Smooth muscle cell (in vitro differentiated cells): ENCODE data around the gene LRRC75A. TPM values are rescaled to one million over a fixed set of nuclear protein-coding genes. Genes with fewer than 3 reads are reported as not detected.

ENCODE experiments used
- DNase-seq: peaks from one replicate; lab custom pipeline; 2025; ENCODE audit not compliant: unreplicated experiment; lab: John Stamatoyannopoulos, UW
- H2AFZ ChIP-seq: fragments of 200-600 bp; sonication (generic); 2 replicates; pipeline ENCODE4 v1.6.0; 2016; ENCODE audit warnings: antibody characterized with exemption, low read depth, mild to moderate bottlenecking
- H3F3A ChIP-seq: fragments of 200-600 bp; sonication (generic); 2 replicates; pipeline ENCODE4 v1.6.0; 2017; ENCODE audit warnings: antibody characterized with exemption, low read depth
- H3K27ac ChIP-seq: fragments of 200-600 bp; sonication (generic); 2 replicates; pipeline ENCODE4 v1.5.1; 2016; ENCODE audit warnings: low read depth, mild to moderate bottlenecking
- H3K27me3 ChIP-seq: fragments of 200-600 bp; sonication (generic); 2 replicates; pipeline ENCODE4 v1.6.1; 2016; ENCODE audit warnings: low read depth, mild to moderate bottlenecking
- H3K36me3 ChIP-seq: fragments of 200-600 bp; sonication (generic); 2 replicates; pipeline ENCODE4 v1.5.1; 2016; ENCODE audit warnings: low read depth
- H3K4me1 ChIP-seq: fragments of 200-600 bp; sonication (generic); 2 replicates; pipeline ENCODE4 v1.5.1; 2016; ENCODE audit warnings: low read depth
- H3K4me2 ChIP-seq: fragments of 200-600 bp; sonication (generic); 2 replicates; pipeline ENCODE4 v1.6.0; 2016; ENCODE audit warnings: mild to moderate bottlenecking
- H3K4me3 ChIP-seq: fragments of 200-600 bp; sonication (generic); 2 replicates; pipeline ENCODE4 v1.5.1; 2016; ENCODE audit warnings: mild to moderate bottlenecking
- H3K79me2 ChIP-seq: fragments of 200-600 bp; sonication (generic); 2 replicates; pipeline ENCODE4 v1.6.0; 2016; ENCODE audit warnings: low read depth, mild to moderate bottlenecking
- H3K9ac ChIP-seq: fragments of 200-600 bp; sonication (generic); 2 replicates; pipeline ENCODE4 v1.6.0; 2016; ENCODE audit warnings: low read depth
- H3K9me3 ChIP-seq: fragments of 200-600 bp; sonication (generic); replicated peaks from 2 replicates; pipeline ENCODE4 v1.5.1; 2016; ENCODE audit warnings: low read depth
- H4K20me1 ChIP-seq: fragments of 200-600 bp; sonication (generic); 2 replicates; pipeline ENCODE4 v1.6.0; 2016; ENCODE audit warnings: low read depth
- WGBS: methylation state at CpG from one replicate; pipeline ENCODE4 v1.1.7; 2016; ENCODE audit warnings: low lambda C conversion rate; 5-methylcytosine and 5-hydroxymethylcytosine counted together
- polyA plus RNA-seq: library from polyadenylated mRNA; unstranded; fragments of >200 nt; fragmentation: Nextera tagmentation; extraction: Ambion mirVana; gene quantifications from 2 replicates; pipeline ENCODE4 v1.2.1, GENCODE V29; 2016
- total RNA-seq: library from RNA; depleted of rRNA; stranded (reverse); fragments of >200 nt; gene quantifications from 2 replicates; pipeline ENCODE4 v1.2.3, GENCODE V29; 2014
- TF ChIP-seq, protein P1 (sequence below): fragments of 200-600 bp; sonication (generic); IDR thresholded peaks from 2 replicates; pipeline ENCODE4 v1.5.1; 2017; ENCODE audit warnings: borderline replicate concordance, mild to moderate bottlenecking, antibody characterized with exemption; ENCODE audit not compliant: insufficient read depth, poor library complexity, severe bottlenecking

LRRC75A gene
- total and polyA plus RNA-seq, 2 experiments from 2014 or later, result 0.76 to 2.2 TPM

DNA sequence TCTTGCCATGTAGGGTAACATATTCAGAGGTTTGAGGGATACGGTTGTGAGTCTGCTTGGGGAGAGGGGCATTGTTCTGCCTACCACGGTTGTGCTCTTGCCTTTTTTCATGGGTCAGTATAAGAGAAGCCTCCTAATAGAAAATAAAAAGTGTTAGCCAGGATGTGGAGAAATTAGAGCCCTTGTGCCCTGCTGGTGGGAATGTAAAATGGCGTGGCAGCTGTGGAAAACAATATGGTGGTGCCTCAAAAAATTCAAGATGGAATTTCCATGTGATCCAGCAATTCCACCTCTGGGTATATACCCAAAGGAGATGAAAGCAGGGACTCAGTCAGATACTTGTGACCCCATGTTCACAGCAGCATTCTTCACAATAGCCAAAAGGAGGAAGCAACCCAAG, 14.2 kb upstream of the LRRC75A start:
- H3K36me3 ChIP-seq, result no peaks in the 10 kb centered on the region
- no peaks in the 10 kb centered on the region for H3K79me2 ChIP-seq
- no peak overlapping the region for H3K27ac ChIP-seq
- no peak overlapping the region for H3K4me3 ChIP-seq
- no peaks in the 10 kb centered on the region for H3K4me1 ChIP-seq
- H3K9ac ChIP-seq, result no peak overlapping the region
- no peaks in the 10 kb centered on the region for H3K27me3 ChIP-seq
- 95% methylated on average over 3 of the region's 3 CpGs for WGBS
- TF ChIP-seq, protein P1, sequence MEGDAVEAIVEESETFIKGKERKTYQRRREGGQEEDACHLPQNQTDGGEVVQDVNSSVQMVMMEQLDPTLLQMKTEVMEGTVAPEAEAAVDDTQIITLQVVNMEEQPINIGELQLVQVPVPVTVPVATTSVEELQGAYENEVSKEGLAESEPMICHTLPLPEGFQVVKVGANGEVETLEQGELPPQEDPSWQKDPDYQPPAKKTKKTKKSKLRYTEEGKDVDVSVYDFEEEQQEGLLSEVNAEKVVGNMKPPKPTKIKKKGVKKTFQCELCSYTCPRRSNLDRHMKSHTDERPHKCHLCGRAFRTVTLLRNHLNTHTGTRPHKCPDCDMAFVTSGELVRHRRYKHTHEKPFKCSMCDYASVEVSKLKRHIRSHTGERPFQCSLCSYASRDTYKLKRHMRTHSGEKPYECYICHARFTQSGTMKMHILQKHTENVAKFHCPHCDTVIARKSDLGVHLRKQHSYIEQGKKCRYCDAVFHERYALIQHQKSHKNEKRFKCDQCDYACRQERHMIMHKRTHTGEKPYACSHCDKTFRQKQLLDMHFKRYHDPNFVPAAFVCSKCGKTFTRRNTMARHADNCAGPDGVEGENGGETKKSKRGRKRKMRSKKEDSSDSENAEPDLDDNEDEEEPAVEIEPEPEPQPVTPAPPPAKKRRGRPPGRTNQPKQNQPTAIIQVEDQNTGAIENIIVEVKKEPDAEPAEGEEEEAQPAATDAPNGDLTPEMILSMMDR, result peak; percentile 27
- no peak for DNase-seq
- H4K20me1 ChIP-seq, result no peaks in the 10 kb centered on the region
- H3K9me3 ChIP-seq, result no peaks in the 10 kb centered on the region
- H3F3A ChIP-seq, result no peaks in the 10 kb centered on the region
- no peak overlapping the region for H3K4me2 ChIP-seq
- no peak overlapping the region for H2AFZ ChIP-seq

- TF ChIP-seq, protein P1, result no peak
Observed at GRCh38 chr17:16504984-16505383, 13.0 kb upstream of the LRRC75A start.

GRCh38 chr17:16496820-16497489, 5.0 kb upstream of the LRRC75A start:
- no peaks in the 10 kb centered on the region for H3F3A ChIP-seq

More at GRCh38 chr17:16504984-16505383, 13.0 kb upstream of the LRRC75A start:
- H3K4me3 ChIP-seq, result no peak overlapping the region
- H3K9me3 ChIP-seq, result no peaks in the 10 kb centered on the region
- H3K4me1 ChIP-seq, result no peaks in the 10 kb centered on the region
- H3K27me3 ChIP-seq, result no peaks in the 10 kb centered on the region
- no peak overlapping the region for H3K4me2 ChIP-seq
- no peak overlapping the region for H3K27ac ChIP-seq
- H3K36me3 ChIP-seq, result no peaks in the 10 kb centered on the region
- H2AFZ ChIP-seq, result no peak overlapping the region
- no peak overlapping the region for H3K9ac ChIP-seq
- no peaks in the 10 kb centered on the region for H3F3A ChIP-seq
- no peaks in the 10 kb centered on the region for H4K20me1 ChIP-seq
- 94% methylated on average over 3 of the region's 3 CpGs for WGBS
- DNase-seq, result no peak
- no peaks in the 10 kb centered on the region for H3K79me2 ChIP-seq

More at GRCh38 chr17:16496820-16497489, 5.0 kb upstream of the LRRC75A start:
- 86% methylated on average over 12 of the region's 12 CpGs for WGBS
- Histone ChIP-seq H3K79me2 (no peaks in the 10 kb centered on the region), H3K36me3 (no peaks in the 10 kb centered on the region), H3K9ac (no peak overlapping the region), H4K20me1 (no peaks in the 10 kb centered on the region), H3K4me3 (no peak overlapping the region), H3K4me1 (no peaks in the 10 kb centered on the region), H2AFZ (no peak overlapping the region), H3K9me3 (no peaks in the 10 kb centered on the region), H3K4me2 (no peak overlapping the region), H3K27me3 (no peaks in the 10 kb centered on the region), H3K27ac (no peak overlapping the region)
- TF ChIP-seq, protein P1, result no peak
- DNase-seq, result no peak
